Caco-2 (cell line): ENCODE measurements around the gene SLC38A8. TPM values are rescaled to one million over a fixed set of nuclear protein-coding genes. Genes with fewer than 3 reads are reported as not detected.

ENCODE experiments used
- BruUV-seq: library from RNA; stranded (reverse); fragments of 400-500 nt; replicated peaks from 2 replicates; lab custom pipeline; 2021; lab: Mats Ljungman, UMichigan
- CTCF ChIA-PET: fragments of 300-600 bp; sonication (Branson Sonifier 250); formaldehyde crosslinking; loops from one replicate; lab custom pipeline; 2022; ENCODE audit warnings: antibody characterized with exemption; lab: Charles Lee
- POLR2A ChIA-PET: fragments of 300-600 bp; sonication (Branson Sonifier 250); formaldehyde crosslinking; loops from one replicate; lab custom pipeline; 2022; ENCODE audit warnings: antibody characterized with exemption; lab: Charles Lee
- DNase-seq, 2 experiments: peaks; one replicate each; pipeline versions ENCODE4 v3.0.0 to v3.0.0-alpha.2; 2020 to 2022
- H3K27me3 ChIP-seq: replicated peaks from 2 replicates; pipeline ENCODE4 v1.6.0; 2011; ENCODE audit warnings: low read length; ENCODE audit not compliant: control insufficient read depth, insufficient read depth
- H3K36me3 ChIP-seq: 2 replicates; pipeline ENCODE4 v1.5.1; 2011; ENCODE audit warnings: low read length; ENCODE audit not compliant: control insufficient read depth, insufficient read depth
- H3K4me1 ChIP-seq: fragments of 250-450 bp; sonication (Bioruptor Pico); 2 replicates; pipeline ENCODE4 v1.5.1; 2020; ENCODE audit warnings: mild to moderate bottlenecking
- H3K4me3 ChIP-seq: 2 replicates; pipeline ENCODE4 v1.5.1; 2011; ENCODE audit warnings: low read depth, mild to moderate bottlenecking, control low read depth, low read length
- H3K9me3 ChIP-seq: fragments of 250-450 bp; sonication (Bioruptor Pico); 2 replicates; pipeline ENCODE4 v1.5.1; 2020; ENCODE audit warnings: mild to moderate bottlenecking, moderate library complexity
- H3K27ac Mint-ChIP-seq: one replicate; pipeline ENCODE4 v1.8.0; 2022; ENCODE audit warnings: mixed read lengths; ENCODE audit not compliant: unreplicated experiment
- H3K27me3 Mint-ChIP-seq: one replicate; pipeline ENCODE4 v1.8.0; 2022; ENCODE audit warnings: mixed read lengths; ENCODE audit not compliant: insufficient read depth, unreplicated experiment
- H3K36me3 Mint-ChIP-seq: one replicate; pipeline ENCODE4 v1.8.0; 2022; ENCODE audit warnings: mild to moderate bottlenecking, mixed read lengths; ENCODE audit not compliant: insufficient read depth, unreplicated experiment
- H3K4me1 Mint-ChIP-seq: one replicate; pipeline ENCODE4 v1.8.0; 2022; ENCODE audit warnings: low read depth, mixed read lengths; ENCODE audit not compliant: unreplicated experiment
- H3K4me3 Mint-ChIP-seq: one replicate; pipeline ENCODE4 v1.8.0; 2022; ENCODE audit warnings: mild to moderate bottlenecking, moderate library complexity, mixed read lengths; ENCODE audit not compliant: unreplicated experiment
- H3K9me3 Mint-ChIP-seq: one replicate; pipeline ENCODE4 v1.8.0; 2022; ENCODE audit warnings: mixed read lengths; ENCODE audit not compliant: unreplicated experiment
- CTCF ChIP-seq, 2 experiments: fragments of 200-600 bp in 1 of 2; IDR thresholded peaks; 1 replicate in 1 of 2; 2 replicates in 1 of 2; pipeline versions ENCODE4 v1.5.1 to v1.8.0; 2011 to 2022; ENCODE audit warnings: antibody characterized with exemption in 1 of 2, control low read depth in 1 of 2, inconsistent platforms in 1 of 2, low read depth in 1 of 2, low read length in 1 of 2, mild to moderate bottlenecking in 1 of 2, moderate library complexity in 1 of 2; ENCODE audit not compliant: insufficient read depth in 1 of 2, severe bottlenecking in 1 of 2, unreplicated experiment in 1 of 2
- intact Hi-C: fragments of 100-400 bp; cut with micrococcal nuclease; formaldehyde crosslinking; loops from one replicate; pipeline ENCODE4 v1.10.0; 2022; ENCODE audit not compliant: unreplicated experiment
- total RNA-seq: library from RNA; stranded (reverse); gene quantifications from 2 replicates; pipeline ENCODE4 v1.2.3, GENCODE V29; 2022

The SLC38A8 gene
- total RNA-seq, 1 experiment from 2014 or later = 0.79 TPM

- H3K27me3 Mint-ChIP-seq = no peaks in the 10 kb centered on the region
- H3K9me3 ChIP-seq = no peaks in the 10 kb centered on the region
- ChIA-PET POLR2A (interaction anchor here (0.6 kb wide), 1 partner anchor 320 kb away, joined by 3 read pairs; the partner anchor contains the start of gene ATP2C2), CTCF (interaction anchor here (1.0 to 1.7 kb wide), 4 partner anchors 77 to 138 kb away, joined by 3 to 10 read pairs (median 6); partner anchors contain the start of gene TAF1C)
- no TSS peak for BruUV-seq
- no peak overlapping the region for H3K4me3 ChIP-seq
- peaks cover 4% of the 10 kb centered on the region for H3K36me3 ChIP-seq
- H3K9me3 Mint-ChIP-seq = no peaks in the 10 kb centered on the region
- peak overlapping the region; percentile 42 for H3K27ac Mint-ChIP-seq
- intact Hi-C loops = loop anchor here (1.0 to 5.0 kb wide), 5 partner anchors 17 to 221 kb away; partner anchors contain the start of gene NECAB2
- H3K27me3 ChIP-seq = no peaks in the 10 kb centered on the region
- TF ChIP-seq CTCF (IDR thresholded peaks at IDR 0.05; ENCODE audit: insufficient read depth in 1 of 2, low read depth in 1 of 2, low read length in 1 of 2, severe bottlenecking in 1 of 2, unreplicated experiment in 1 of 2) = peak; percentile 67 to 75
- peaks cover 26% of the 10 kb centered on the region for H3K36me3 Mint-ChIP-seq
- peaks cover 19% of the 10 kb centered on the region for H3K4me1 ChIP-seq
- peak; percentile 80 to 85 for DNase-seq
- H3K4me3 Mint-ChIP-seq = no peak overlapping the region
- peaks cover 10% of the 10 kb centered on the region for H3K4me1 Mint-ChIP-seq
Measured at GRCh38 chr16:84048270-84048669, 5.7 kb upstream of the SLC38A8 start.

- POLR2A ChIA-PET = no interaction called here
- H3K4me1 ChIP-seq = peaks cover 25% of the 10 kb centered on the region
- CTCF ChIA-PET = interaction anchor here (1.7 kb wide), 2 partner anchors 91 to 94 kb away, joined by 8 to 10 read pairs; no protein-coding TSS in a partner anchor
- H3K36me3 Mint-ChIP-seq = peaks cover 19% of the 10 kb centered on the region
- intact Hi-C loops = loop anchor here (1.0 to 5.0 kb wide), 5 partner anchors 18 to 220 kb away; partner anchors contain the start of gene NECAB2
- TF ChIP-seq CTCF (IDR thresholded peaks at IDR 0.05; ENCODE audit: insufficient read depth in 1 of 2, low read depth in 1 of 2, low read length in 1 of 2, severe bottlenecking in 1 of 2, unreplicated experiment in 1 of 2) = no peak
- H3K27ac Mint-ChIP-seq = no peak overlapping the region
- no peaks in the 10 kb centered on the region for H3K9me3 ChIP-seq
- H3K4me3 Mint-ChIP-seq = no peak overlapping the region
- DNase-seq = no peak
- peaks cover 4% of the 10 kb centered on the region for H3K36me3 ChIP-seq
- H3K27me3 ChIP-seq = no peaks in the 10 kb centered on the region
- H3K4me3 ChIP-seq = no peak overlapping the region
- no peaks in the 10 kb centered on the region for H3K9me3 Mint-ChIP-seq
- BruUV-seq = no TSS peak
- H3K27me3 Mint-ChIP-seq = no peaks in the 10 kb centered on the region
- peaks cover 17% of the 10 kb centered on the region for H3K4me1 Mint-ChIP-seq
Measured at GRCh38 chr16:84047626-84048025, 5.0 kb upstream of the SLC38A8 start.

- intact Hi-C loops = loop anchor here (5.0 kb wide), 1 partner anchor 220 kb away; no protein-coding TSS in a partner anchor
- H3K36me3 Mint-ChIP-seq = peaks cover 15% of the 10 kb centered on the region
Measured at GRCh38 chr16:84047206-84047605, 4.6 kb upstream of the SLC38A8 start.

More at GRCh38 chr16:84047206-84047605, 4.6 kb upstream of the SLC38A8 start:
- Histone ChIP-seq H3K4me1 (peaks cover 30% of the 10 kb centered on the region), H3K36me3 (peaks cover 4% of the 10 kb centered on the region), H3K27me3 (no peaks in the 10 kb centered on the region), H3K4me3 (no peak overlapping the region), H3K9me3 (no peaks in the 10 kb centered on the region)
- ChIA-PET CTCF (interaction anchor here (1.7 kb wide), 1 partner anchor 93 kb away, joined by 10 read pairs; no protein-coding TSS in a partner anchor), POLR2A (no interaction called here)
- BruUV-seq = no TSS peak
- no peak overlapping the region for H3K27ac Mint-ChIP-seq
- TF ChIP-seq CTCF (IDR thresholded peaks at IDR 0.05; ENCODE audit: insufficient read depth in 1 of 2, low read depth in 1 of 2, low read length in 1 of 2, severe bottlenecking in 1 of 2, unreplicated experiment in 1 of 2) = no peak
- peaks cover 17% of the 10 kb centered on the region for H3K4me1 Mint-ChIP-seq
- no peak for DNase-seq
- no peaks in the 10 kb centered on the region for H3K9me3 Mint-ChIP-seq
- no peaks in the 10 kb centered on the region for H3K27me3 Mint-ChIP-seq
- no peak overlapping the region for H3K4me3 Mint-ChIP-seq
